ENCODE measurements around the gene SARM1. TPM values are rescaled to one million over a fixed set of nuclear protein-coding genes. Genes with fewer than 3 reads are reported as not detected.
A peak's percentile ranks its signal among the peaks of the same experiment; 100 is the strongest.

The SARM1 gene
- total RNA-seq, 1 experiment from 2014 or later, result 17.4 TPM

DNA sequence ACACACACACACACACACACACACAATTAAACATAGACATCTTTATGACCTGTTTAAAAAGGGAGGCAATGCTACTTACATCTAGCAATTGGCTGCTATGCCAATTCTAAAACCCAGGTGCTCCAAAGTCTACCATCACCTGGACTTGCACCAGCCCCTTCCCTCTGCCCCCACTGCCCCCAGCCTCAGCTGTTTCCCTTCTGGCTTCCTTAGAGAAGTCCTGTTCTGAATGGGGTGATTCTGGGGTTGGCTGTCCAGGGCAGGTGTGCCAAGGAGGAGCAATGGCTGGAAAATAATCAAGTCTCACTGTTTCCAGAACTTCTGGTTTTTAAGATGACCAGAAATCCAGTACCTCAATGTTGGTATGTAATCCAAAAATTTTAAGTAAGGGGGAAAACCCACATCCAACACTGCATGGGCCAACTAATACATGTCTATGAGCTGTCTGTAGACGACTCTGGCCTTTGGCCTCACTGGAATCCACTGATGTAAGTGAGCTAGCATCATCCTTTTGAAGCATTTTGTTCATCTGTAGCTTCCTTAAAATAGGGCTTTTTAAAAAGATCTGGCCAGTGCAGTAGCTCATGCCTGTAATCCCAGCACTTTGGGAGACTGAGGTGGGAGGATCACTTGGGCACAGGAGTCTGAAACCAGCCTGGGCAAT lies 38.3 kb upstream of the SARM1 start:
- TF ChIP-seq POLR2AphosphoS5 (IDR thresholded peaks at IDR 0.05; ENCODE audit: low read depth, low read length) (no peak), TCF7L2 (IDR thresholded peaks at IDR 0.05; ENCODE audit: low read depth, low read length) (no peak), SIN3A (IDR thresholded peaks at IDR 0.05; ENCODE audit: borderline replicate concordance, insufficient read depth, low read depth, low read length) (no peak)
- TF ChIP-seq, protein P1, sequence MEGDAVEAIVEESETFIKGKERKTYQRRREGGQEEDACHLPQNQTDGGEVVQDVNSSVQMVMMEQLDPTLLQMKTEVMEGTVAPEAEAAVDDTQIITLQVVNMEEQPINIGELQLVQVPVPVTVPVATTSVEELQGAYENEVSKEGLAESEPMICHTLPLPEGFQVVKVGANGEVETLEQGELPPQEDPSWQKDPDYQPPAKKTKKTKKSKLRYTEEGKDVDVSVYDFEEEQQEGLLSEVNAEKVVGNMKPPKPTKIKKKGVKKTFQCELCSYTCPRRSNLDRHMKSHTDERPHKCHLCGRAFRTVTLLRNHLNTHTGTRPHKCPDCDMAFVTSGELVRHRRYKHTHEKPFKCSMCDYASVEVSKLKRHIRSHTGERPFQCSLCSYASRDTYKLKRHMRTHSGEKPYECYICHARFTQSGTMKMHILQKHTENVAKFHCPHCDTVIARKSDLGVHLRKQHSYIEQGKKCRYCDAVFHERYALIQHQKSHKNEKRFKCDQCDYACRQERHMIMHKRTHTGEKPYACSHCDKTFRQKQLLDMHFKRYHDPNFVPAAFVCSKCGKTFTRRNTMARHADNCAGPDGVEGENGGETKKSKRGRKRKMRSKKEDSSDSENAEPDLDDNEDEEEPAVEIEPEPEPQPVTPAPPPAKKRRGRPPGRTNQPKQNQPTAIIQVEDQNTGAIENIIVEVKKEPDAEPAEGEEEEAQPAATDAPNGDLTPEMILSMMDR (IDR thresholded peaks at IDR 0.05), result no peak
- TF ChIP-seq, protein P2, sequence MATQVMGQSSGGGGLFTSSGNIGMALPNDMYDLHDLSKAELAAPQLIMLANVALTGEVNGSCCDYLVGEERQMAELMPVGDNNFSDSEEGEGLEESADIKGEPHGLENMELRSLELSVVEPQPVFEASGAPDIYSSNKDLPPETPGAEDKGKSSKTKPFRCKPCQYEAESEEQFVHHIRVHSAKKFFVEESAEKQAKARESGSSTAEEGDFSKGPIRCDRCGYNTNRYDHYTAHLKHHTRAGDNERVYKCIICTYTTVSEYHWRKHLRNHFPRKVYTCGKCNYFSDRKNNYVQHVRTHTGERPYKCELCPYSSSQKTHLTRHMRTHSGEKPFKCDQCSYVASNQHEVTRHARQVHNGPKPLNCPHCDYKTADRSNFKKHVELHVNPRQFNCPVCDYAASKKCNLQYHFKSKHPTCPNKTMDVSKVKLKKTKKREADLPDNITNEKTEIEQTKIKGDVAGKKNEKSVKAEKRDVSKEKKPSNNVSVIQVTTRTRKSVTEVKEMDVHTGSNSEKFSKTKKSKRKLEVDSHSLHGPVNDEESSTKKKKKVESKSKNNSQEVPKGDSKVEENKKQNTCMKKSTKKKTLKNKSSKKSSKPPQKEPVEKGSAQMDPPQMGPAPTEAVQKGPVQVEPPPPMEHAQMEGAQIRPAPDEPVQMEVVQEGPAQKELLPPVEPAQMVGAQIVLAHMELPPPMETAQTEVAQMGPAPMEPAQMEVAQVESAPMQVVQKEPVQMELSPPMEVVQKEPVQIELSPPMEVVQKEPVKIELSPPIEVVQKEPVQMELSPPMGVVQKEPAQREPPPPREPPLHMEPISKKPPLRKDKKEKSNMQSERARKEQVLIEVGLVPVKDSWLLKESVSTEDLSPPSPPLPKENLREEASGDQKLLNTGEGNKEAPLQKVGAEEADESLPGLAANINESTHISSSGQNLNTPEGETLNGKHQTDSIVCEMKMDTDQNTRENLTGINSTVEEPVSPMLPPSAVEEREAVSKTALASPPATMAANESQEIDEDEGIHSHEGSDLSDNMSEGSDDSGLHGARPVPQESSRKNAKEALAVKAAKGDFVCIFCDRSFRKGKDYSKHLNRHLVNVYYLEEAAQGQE (IDR thresholded peaks at IDR 0.05; ENCODE audit: insufficient read depth in 1 of 2, low read depth in 2 of 2, low read length in 1 of 2), result no peak
- ChIA-PET CTCF (interaction anchor here (0.7 kb wide), 1 partner anchor 152 kb away, joined by 4 read pairs; no protein-coding TSS in a partner anchor), POLR2A (no interaction called here)
- Histone ChIP-seq H3K27me3 (ENCODE audit: control insufficient read depth, insufficient read depth, low read length) (no peaks in the 10 kb centered on the region), H3K9me3 (ENCODE audit: control insufficient read depth, insufficient read depth, low read depth, low read length) (no peaks in the 10 kb centered on the region), H3K36me3 (ENCODE audit: control insufficient read depth, insufficient read depth, low read length) (no peaks in the 10 kb centered on the region; the same call in 1 of the 2 replicates), H3K4me3 (ENCODE audit: low read depth in 2 of 2, low read length in 2 of 2) (no peak overlapping the region), H3K4me1 (ENCODE audit: control insufficient read depth, insufficient read depth, low read length) (peaks cover 24% of the 10 kb centered on the region), H3K27ac (ENCODE audit: low read length) (no peak overlapping the region)
- no peak for DNase-seq (ENCODE audit: low read depth, low spot score)
- in situ Hi-C loops (cut with HindIII; ENCODE audit: low pct_unique_long_range_greater_than_20kb, low sequenced_read_pairs) (no loop called here), intact Hi-C loops (cut with micrococcal nuclease; ENCODE audit: unreplicated experiment) (no loop called here)
- TSS peak; percentile 50 for BruUV-seq (replicated peaks)
- no peak for ATAC-seq

DNA sequence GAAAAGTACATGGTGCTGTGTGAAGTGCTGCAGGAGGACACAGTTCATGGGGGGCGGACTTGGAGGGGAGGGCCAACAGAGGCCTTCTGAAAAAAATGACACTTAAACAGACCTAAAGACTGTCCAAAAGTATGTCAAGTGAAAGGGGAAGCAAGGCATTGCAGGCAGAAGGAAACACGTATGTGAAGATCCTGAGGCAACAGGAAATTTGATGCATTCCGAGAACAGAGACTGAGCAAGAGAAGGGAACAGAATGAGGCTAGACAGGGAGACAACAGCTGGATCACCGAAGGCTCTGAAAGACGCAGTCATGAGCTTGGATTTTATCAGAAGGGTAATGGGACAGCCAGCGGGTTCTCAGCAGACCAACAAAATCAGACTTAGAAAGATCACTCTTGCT lies 37.3 kb upstream of the SARM1 start:
- POLR2A ChIA-PET, result no interaction called here
- BruUV-seq (replicated peaks), result no TSS peak
- ATAC-seq (no peak), DNase-seq (ENCODE audit: low read depth, low spot score) (no peak)
- CTCF ChIA-PET, result interaction anchor here (0.5 kb wide), 1 partner anchor 111 kb away, joined by 8 read pairs; no protein-coding TSS in a partner anchor
- no peaks in the 10 kb centered on the region for H3K9me3 ChIP-seq (ENCODE audit: control insufficient read depth, insufficient read depth, low read depth, low read length)
- H3K27ac ChIP-seq (ENCODE audit: low read length), result peak overlapping the region; percentile 69
- no peaks in the 10 kb centered on the region for H3K27me3 ChIP-seq (ENCODE audit: control insufficient read depth, insufficient read depth, low read length)
- H3K36me3 ChIP-seq (ENCODE audit: control insufficient read depth, insufficient read depth, low read length), result no peaks in the 10 kb centered on the region; the same call in 1 of the 2 replicates
- in situ Hi-C loops (cut with HindIII; ENCODE audit: low pct_unique_long_range_greater_than_20kb, low sequenced_read_pairs) (no loop called here), intact Hi-C loops (cut with micrococcal nuclease; ENCODE audit: unreplicated experiment) (no loop called here)
- peaks cover 27% of the 10 kb centered on the region for H3K4me1 ChIP-seq (ENCODE audit: control insufficient read depth, insufficient read depth, low read length)
- no peak for TF ChIP-seq POLR2AphosphoS5 (IDR thresholded peaks at IDR 0.05; ENCODE audit: low read depth, low read length)
- no peak for TF ChIP-seq TCF7L2 (IDR thresholded peaks at IDR 0.05; ENCODE audit: low read depth, low read length)
- TF ChIP-seq, protein P1 (IDR thresholded peaks at IDR 0.05), result no peak
- TF ChIP-seq, protein P2 (IDR thresholded peaks at IDR 0.05; ENCODE audit: insufficient read depth in 1 of 2, low read depth in 2 of 2, low read length in 1 of 2), result no peak
- TF ChIP-seq SIN3A (IDR thresholded peaks at IDR 0.05; ENCODE audit: borderline replicate concordance, insufficient read depth, low read depth, low read length), result no peak
- H3K4me3 ChIP-seq (ENCODE audit: low read depth in 2 of 2, low read length in 2 of 2), result peak overlapping the region; percentile 87 to 95

All from Panc1 (cell line).